ENCODE results near the gene MGLL.

- TF ChIP-seq CTCF (IDR thresholded peaks at IDR 0.05), result no peak
- peak; percentile 29 to 80 (median 78) for TF ChIP-seq POLR2AphosphoS5 (IDR thresholded peaks at IDR 0.05)
Measured at GRCh38 chr3:127786353-127787070, 35.8 kb downstream of the MGLL start.
